ENCODE measurements around the gene DISP2.

DISP2 gene

DNA sequence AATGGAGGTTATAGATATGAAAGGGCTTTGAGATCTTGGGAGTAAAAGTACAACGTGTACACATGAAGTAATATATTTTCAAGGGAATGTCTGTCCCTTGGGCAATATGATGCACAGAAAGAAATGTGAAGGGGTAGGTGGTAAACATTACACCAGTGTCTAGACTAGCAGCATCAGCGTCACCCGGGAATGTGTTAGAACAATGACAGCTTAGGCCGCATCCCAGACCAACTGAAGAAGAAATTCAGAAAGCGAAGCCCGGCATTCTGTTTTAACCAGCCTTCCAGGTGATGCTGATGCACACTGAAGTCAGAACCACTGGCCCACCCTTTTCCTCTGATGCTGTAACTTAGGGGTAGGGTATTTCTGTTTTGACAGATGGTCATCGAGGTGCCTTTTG, 28.2 kb upstream of the DISP2 start:
- DNase-seq, result no peak

DNA sequence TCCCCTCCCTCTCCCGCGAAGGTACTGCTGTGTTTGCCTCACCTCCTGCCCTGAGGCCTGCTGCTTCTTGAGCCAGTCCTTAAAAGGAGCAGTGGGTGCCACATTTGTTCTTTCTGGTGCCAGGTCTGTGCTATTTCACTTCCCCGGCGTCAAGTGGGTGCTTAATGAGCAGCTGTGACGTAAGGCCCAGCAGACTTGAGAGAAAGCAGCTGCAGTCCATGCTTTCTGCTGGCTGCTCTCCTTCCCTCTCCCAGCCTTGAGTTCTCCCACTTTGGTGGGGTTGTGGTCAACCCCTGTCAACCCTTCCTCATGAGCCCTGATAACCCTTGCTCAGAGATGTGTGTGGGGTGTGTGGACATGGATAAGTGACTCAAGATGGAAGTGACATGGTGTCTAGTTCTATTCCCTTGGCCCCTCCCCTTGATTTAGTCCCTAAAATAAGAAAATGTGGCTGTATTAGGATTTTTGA, 27.6 kb upstream of the DISP2 start:
- no peak for DNase-seq

DNA sequence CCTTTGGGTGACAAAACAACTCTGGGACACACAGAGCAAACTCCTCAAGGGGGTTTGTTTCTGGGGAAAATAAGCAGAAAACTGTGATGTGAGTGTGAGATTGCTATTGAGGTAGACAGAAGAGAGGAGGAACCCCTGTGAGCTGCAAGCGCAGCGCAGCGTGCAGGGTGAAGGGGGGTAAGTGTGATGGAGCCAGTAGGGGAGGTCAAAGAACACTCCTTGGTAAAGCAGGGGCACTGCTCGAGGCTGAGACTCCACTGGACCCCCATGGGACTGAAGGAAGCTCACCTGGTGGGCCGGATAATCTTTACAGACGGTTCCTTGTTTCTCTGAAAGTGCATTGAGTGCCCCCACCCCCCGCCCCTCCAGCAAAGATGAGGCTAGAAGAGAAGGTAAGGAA, 27.0 kb upstream of the DISP2 start:
- no peak for DNase-seq

DNA sequence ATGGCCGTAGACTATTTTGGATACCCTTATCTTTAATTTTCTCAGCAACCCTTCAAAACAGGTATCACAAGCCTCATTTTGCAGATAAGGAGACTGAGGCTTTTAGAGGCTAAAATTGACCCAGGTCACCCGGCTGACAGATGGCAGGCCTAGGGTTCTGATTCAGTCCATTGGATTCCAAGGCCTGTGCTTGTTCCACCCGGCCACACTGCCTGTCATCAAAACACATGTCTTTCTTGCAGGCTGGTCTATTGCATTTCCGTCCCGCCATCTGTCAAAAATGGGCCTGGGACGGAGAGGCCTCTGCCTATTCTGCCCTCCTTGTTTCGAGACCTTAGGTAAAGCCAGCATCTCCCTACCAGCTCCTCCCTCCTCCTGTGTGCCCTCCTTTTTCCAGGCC, 26.4 kb upstream of the DISP2 start:
- no peak for DNase-seq

DNA sequence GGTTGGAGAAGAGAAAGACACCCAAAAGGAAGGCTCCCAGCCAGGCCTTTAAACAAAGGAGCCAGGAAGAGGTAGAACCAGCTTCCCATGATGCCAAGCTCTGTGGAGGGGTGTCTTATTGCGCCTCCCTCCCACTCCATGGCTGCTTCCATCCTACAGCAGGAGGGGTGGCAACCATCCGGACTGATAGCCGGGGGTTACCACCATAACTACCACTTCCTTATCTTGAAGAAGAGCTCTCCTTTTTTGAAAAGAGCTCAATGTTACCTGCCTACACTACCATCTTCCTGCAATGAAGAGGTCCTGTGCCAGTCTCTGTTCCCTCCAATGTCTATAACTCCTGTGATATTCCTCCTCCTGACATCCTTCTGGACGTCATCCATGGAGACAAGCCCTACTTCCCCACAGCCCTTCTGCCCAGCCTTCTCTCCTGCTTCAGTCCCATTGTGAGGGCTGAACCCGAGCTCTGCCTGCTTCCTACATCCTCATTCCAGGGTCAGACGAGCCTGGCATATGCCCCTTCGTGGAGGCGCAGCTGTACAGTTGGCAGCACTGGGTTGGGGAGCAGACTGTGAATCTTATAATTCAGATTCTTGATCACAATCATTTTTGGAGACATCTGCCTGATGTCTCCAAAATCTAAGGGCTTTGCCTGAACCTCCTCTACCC, 25.8 kb upstream of the DISP2 start:
- no peak for DNase-seq

DNA sequence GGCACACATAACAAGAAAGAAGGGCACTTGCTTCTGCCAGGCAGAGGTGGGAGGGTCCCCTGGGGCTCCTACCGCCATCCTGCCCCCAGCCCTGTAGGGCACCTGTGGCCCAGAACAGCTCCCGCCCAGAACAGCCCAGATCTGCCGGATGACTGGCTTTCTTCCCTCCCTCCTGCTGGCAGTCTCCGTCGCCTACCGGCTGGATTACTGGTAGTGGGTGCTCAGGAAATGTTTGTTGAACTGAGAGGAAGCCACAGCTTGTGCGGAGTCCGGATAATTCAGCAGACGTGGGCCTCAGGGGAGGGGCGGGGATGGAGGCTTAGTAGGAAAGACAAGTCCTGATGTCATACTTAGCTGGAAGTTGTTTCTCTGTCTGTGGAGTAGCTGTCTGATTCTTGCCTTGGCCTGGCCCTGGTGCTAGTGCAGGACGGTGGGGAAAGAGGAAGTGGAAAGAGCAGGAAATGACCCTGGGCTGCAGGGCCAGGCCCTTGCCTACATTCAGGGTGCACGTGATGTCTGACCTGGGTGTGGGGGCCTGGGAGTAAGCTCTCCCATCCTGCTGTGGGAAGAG, 24.0 kb upstream of the DISP2 start:
- DNase-seq, result peak; percentile 37

DNA sequence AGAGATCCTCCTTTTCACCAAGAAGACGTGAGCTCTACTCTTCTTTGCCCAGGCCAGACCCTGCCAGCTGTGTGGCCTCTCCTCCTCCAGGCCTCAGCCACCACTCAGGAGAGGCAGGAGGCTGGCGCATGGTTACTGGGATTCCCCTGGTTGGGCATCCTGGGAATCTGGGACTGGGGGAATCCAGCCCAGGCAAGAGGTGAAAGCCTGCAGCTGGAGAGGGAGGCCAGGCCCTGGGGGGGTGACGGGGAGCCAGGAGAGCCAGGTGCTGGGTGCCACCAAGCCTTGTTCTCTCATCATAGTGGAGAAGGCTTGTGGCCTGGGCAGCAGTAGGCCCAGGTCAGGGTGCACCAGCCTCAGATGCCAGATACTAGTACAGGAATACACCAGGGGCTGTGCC, 23.5 kb upstream of the DISP2 start:
- no peak for DNase-seq

DNA sequence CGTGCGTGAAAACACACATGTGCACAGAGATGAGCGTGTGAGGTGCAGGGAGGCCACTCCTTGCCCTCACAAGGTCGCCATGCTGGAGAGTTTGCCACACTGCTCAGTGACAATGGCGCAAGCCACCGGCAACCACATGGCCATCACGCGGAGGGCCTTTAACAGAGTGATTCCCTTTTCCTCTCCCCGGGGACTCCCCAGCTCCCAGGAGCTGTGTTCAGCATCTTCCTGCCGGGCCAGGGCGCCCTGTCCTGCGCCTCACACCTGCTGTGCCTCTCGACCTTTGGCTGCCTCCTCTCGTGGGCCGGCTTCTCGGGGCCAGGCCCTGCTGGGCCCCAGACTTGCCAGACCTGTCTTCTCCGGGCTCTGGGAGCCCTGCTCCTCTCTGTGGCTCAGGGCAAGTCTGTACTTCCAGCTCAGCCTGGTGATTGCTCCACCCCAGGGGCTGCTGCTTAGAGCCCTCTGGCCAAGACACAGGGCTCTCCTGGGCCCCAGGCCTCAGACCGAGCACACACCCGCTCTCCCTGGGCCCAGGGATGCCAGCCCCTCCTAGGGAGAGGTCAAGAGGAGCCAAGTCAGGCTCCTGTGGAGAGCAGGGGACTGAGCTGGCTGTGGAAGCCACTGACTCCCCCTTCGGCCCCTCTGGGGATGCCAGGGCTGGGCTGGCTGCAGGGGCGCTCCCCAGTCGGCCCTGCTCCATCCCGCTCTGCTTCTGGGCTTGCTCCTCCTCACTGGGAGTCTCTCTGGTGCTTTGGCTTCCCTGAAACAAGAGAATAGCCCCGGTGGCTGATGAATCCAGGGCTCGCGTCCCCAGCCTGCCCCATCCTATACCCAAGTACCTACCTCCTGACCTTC, 22.9 kb upstream of the DISP2 start:
- no peak for DNase-seq

DNA sequence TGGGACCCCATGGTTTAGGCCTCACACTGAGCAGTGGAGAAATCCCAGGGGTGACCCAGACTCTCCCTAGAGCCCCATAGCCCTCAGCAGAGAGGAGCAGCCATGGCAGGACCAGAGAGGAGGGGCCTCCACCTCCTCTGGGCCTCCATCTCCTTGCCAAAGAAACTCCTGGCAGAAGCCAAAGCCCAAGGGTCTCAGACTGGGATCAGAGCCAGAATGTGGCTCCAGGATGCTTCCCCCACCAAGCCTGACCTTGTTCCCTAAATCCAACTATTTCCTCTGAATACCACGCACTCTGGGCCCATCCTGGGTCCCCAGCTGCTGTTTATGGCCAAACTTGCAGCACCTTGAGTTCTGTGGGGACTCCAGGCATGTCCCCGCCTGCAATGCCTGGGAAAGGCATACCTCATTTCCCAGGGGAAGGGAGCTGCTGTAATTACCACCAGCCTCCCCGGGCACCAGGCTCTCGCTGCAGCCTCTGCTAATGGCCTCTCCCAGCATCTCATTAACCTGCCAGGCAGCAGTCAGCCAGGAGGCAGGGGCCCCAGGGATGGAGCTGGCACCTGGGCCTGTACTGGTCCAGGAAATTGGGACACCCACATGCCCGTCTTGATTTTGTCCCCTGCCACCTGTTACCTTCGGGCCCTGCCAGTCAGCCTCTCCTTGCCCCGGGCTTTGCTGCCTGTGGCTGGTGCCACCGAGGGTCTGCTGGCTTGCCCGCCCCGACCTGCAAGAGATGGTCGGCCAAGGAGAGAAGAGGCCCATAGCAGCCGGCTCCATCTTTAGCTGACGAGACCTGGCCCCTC, 21.9 kb upstream of the DISP2 start:
- no peak for DNase-seq

DNA sequence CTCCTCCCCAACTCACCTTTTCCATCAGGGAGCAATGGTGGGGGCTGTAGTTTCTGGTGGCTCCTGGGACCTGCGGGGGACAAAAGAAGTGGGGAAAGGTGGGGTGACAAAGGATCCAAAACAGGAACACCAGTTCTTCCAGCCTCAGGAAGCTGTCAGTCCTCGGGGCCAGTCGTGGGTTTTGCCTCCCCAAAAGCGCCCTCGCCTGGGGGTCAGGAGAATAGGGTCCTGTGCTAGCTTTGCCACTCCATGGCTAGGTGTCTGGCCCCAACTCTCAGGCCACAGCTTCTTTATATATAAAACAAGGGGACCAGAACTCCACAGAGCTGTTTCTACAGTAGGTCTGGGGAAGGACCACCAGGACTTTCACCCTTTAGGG, 21.3 kb upstream of the DISP2 start:
- peak; percentile 15 for DNase-seq

DNA sequence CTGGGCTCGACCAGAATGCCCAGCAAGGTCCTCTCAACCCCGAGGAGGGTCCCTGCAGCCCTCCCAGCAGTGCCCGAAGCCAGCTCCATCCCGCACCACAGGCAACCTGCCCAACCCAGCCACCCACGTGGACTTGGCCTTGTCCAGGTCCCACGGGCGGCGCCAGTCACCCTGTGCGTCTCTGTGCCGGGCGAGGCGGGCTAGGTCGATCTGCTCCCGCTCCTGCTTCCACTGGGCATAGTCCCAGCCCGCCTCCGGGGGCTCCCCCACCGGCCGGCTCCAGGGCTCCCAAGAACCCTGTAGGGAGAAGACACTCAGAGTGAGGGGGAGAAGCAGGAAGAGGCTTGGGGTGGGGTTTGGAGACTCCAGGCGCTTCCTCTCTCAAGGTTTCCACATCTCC, 20.4 kb upstream of the DISP2 start:
- no peak for DNase-seq

DNA sequence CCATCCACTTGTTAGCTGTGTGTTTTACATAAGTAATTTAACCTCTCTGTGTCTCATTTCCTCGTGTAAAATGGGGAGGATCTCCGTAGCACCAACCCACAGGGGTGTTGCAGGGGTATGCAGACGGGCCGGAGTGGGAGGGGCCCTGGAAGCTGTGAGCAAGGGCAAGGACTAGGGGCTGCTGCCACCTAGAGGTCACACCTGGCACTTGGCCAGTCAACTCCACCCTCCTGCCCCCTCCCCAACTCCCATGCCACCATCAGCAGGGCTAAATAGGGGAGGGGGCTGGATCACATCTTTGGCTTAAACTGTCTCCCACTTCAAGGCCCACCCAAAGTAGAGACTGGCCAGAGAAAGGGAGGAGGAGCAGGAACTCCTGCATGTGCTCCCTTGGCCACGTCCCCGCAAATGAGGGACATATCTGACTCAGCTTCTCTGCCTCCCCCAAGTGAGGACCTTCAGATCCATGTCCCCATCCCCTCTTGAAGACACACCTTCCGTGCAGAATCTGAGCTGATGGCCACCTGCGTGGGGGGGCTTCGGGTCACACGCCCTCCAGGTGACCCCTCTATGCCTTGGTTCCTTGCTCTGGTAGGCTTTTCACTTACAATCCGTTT, 19.9 kb upstream of the DISP2 start:
- DNase-seq, result peak; percentile 78

DNA sequence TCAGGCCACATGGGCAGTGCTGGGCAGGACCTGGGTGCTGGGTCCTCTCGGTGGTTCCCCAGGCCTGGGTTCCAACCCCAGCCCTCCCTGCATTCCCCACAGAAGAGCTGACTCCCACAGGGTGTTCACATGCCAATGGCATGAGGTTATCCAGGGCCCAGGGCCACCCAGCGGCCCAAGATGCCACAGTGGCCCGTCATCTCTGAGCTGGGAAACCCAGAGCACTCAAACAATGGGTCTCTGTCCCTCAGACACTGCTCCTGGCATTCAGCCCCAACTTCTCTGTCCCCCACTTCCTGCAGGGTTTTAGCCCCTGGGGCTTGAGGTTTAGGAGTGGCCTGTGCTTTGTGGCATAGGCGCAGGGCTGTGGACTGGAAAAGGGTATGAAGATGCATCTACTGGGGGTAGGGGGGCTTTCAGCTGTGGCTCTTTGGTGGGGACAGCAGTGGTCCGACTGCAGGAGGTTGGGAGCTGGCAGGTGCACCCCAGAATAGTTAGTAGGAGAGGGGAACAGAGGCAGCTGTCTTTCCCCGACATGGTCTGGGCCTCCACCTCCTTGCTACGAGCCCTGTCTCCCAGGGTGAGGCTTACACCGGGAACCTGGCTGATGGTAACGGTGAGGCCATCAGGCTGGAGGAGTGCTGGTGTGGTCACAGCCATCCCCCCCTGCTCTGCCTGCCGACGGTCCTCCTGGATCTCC, 18.9 kb upstream of the DISP2 start:
- no peak for DNase-seq

DNA sequence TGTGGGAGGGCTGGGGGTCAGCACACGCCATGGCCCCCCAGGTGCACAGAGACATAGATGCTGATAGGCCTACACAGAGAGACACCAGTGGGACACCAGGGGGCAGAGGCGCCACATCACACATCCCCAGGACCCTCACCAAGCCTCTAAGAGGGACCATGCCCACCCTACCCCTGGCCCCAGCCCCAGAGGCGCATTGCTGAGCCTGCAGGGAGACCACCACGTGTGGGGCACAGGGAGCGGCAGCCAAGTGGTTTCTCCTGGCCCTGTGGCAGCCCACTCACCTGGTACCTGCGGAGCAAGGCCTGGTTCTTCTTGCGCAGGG, 18.4 kb upstream of the DISP2 start:
- DNase-seq, result no peak

DNA sequence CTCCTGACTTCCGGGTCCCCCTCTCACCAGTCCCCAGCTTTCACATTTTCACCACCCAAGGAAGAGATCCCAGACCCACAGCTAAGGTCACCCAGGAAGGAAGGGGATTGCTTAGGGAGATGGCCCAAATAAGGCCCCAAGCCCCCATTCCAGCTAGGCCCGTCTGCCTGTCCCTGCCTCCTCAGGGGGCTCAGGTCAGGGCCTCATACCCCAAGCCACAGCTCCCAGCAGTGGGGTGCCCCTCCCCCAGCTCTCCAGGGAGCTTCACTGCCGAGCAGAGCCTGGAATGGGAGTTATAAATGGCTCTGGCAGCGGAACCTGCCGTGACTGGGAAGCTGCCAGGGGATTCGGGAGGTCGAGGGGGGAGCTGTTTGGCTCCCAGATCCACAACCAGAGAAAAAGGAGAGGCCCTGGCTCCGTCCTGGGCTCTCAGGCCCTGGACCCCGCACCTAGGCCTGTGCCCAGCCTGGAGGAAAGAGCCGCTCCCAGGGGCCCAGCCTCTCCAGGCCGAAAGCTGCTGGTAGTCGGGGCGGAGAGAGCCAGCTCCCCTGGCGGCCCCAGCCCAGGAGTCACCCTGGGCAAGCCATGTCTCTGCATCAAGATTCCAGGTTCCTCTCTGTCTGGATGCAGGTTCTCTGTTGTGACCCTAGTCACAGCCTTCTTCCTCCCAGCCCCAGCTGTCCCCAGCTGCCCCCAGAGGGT, 17.8 kb upstream of the DISP2 start:
- no peak for DNase-seq

DNA sequence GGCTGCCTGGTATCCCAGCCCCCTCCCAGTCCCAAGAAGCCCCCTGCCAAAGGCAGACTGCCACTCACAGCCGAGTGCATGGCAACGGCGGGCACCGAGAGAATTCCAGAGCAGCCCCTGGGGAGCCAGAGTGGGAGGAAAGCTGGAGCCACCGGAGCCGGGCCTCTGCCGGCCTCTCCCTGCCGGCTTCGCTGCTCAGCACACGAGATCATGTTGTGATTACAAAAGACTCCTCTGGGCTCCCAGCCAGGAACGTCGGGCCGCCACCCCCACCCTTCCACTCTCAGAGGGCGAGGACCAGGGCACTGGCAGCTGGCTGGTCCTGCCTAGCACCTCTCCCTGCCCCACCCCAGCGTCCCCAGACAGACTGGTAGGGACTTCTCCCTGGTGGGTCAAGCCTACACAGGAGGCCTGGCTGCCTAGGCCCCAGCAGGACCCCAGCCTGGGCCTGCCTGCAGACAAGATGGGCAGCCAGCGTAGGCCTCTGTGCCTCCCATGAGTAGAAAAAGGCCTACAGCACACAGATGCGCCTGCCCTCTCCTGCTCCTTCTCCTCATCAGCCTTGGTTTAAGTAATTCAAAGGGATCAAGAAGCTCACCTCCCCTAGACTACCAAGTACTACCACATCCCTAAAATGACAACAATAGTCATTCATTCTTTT, 17.1 kb upstream of the DISP2 start, which contains the start of gene CCDC9B:
Gene CCDC9B (minus strand): TSS at position 200 of the 661 bp plus-strand sequence. CDS start 120 bp downstream, at position 80.
- no peak for DNase-seq

DNA sequence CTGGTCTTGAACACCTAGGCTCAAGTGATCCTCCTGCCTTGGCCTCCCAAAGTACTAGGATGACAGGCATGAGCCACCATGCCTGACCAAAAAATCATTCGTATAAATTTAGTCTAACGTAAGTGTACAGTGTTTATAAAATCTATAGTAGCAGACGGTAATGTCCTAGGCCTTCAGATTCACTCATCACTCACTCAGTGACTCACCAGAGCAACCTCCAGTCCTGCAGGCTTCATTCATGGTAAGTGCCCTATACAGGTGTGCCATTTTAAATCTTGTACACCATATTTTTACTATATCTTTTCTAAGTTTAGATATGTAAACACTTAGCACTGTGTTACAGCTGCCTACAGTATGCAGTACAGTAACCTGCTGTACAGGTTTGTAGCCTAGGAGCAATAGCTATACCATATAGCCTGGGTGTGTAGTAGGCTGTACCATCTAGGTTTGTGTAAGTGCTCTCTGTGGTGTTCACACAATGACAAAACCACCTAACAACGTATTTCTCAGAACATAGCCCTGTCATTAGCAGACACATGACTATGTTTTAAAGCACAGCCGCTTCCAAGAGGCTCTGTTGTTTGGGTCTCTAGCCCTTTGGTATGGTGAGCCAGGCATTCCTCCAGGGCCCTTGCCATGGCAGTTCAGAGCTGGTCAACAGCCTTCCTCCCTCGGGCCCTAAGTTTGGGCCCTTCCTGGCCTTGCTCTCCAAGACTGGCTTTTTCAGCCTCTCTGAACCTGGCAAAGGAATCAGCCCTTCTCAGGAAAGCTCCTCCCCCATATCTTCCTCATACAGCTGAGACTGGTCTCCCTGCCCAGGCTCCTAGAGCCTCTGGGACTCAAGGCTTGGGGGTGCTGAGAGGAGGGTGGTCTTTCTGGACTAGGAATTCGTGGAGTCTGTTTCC, 15.4 kb upstream of the DISP2 start:
- DNase-seq, result no peak

DNA sequence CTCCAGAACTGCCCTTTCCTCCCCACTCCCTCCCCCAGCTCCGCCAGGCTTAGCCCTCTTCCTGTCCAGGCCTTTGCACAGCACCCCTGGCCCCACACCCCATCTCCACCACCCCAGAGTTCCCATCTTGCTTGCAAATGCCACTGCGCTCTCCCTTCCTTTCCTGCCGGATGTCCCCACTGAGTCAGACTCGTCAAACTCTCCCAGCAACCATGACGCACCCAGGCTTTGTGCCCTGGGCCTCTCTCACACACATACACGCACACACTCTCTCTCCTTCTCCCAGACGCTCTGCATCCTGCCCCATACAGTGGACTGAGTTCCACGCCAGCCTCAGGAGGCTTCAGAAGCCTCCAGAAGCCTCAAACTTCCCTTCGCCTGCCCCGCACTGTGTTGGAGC, 14.5 kb upstream of the DISP2 start:
- no peak for DNase-seq

DNA sequence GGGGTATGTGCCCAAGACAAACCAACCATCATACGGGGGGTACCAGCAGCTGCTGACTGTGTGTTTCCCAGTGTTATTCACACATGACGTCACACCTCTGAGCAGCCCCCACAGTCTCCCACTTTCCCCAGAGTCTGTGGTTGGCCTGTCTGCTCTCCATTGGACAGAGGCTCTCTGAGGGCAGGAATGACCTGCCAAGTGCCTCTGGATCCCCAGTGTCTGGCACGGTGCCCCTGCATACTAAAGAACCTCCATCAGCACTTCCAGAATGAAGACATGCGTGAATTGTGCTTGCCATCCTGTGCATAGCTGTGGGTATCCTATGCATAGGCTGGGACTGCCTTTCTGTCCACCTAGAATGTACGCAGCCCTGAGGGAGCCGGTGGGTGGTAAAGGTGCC, 13.8 kb upstream of the DISP2 start:
- no peak for DNase-seq

DNA sequence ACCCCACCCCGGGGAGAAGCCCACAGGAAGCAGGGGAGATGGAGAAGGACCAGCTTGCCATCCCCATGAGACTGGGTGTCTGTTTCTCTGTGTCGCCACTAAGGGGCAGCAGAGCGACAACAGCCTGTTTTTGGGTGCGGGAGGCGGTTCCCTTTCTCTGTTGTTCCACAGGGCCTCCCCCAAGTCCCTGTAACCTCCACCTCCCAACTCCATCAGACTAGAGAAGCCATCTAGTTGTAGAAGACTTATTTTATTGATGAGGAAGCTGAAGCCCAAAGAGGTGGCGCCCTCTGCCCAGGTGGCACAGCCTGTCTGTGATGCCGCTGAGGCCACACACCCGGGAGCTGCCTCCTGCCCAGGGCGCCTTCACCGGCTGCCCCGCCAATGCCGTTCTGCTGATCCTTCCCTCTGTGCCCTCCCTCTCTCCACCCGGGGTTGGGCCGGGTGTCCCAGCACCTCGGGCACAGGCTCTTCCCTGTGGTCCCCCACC, 13.3 kb upstream of the DISP2 start:
- peak; percentile 80 for DNase-seq
